ENCODE results near the gene SLAMF9.

GRCh38 chr1:159920202-159920601 is 33.8 kb downstream of the SLAMF9 start:
- TF ChIP-seq PATZ1 (CRISPR knock-in tag; IDR thresholded peaks at IDR 0.05; ENCODE audit: borderline replicate concordance), result no peak
- TF ChIP-seq ZFP3 (CRISPR knock-in tag; IDR thresholded peaks at IDR 0.05), result no peak
- no peak for TF ChIP-seq ZC3H10 (CRISPR knock-in tag; IDR thresholded peaks at IDR 0.05)
- no peak for TF ChIP-seq RARB (CRISPR knock-in tag; IDR thresholded peaks at IDR 0.05)
- TF ChIP-seq CSRNP3 (CRISPR knock-in tag; IDR thresholded peaks at IDR 0.05), result no peak
